Medulla oblongata (tissue), 1 donor: ENCODE results near the gene LEFTY2.
"Not testable (repeated sequence)": the region's sequence is repeated elsewhere in the genome, so short reads cannot be mapped to it uniquely, and the experiment has no call there.

ENCODE experiments used
- DNase-seq: peaks from one replicate; pipeline ENCODE4 v3.0.0-alpha.2; 2015; ENCODE audit errors: extremely low spot score

The LEFTY2 gene

GRCh38 chr1:225941187-225941941 is at the start of gene LEFTY2:
LEFTY2 (minus strand) TSS chr1:225941220; CDS start chr1:225941140, 80 bp downstream.
- DNase-seq: no peak

DNA sequence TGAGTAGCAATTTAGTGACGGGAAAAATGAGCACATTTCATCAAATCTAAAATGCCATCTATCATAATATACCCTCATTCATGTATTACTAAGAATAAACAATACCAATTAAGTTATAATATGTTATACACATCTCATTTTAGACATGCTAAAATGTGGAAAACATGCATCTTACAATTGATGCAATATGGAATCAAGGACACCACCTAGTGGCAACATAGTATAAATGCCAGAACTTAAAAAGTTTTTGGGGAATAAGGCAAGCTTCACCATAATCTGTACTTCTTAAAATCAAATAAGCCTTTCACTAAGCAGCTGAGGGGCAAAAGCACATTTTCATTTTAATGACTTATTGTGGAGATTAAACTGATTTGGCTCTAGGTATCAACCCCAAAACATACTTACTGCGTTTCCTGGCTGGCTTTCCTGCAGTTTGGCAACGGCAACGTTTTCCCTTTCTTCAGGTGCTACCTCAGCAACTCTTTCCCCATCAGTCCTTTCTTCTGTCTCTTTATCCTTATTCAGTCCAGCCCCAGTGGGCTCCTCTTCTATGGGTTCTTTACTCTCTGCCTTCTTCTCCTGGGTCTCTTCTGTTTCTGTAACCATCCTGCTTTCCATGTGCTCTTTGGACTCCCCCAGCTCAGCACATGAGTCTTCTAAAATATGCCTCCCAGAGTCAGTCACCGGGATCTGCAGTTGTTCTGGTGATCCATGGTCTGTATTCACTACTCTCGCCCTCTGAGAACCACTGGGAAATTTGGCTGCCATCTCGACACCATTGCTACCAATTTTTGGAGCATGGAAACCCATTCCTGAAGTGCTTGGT is 46.7 kb upstream of the LEFTY2 start:
- peak; percentile 64 for DNase-seq

GRCh38 chr1:225981714-225982113 is 40.7 kb upstream of the LEFTY2 start:
- no peak for DNase-seq

DNA sequence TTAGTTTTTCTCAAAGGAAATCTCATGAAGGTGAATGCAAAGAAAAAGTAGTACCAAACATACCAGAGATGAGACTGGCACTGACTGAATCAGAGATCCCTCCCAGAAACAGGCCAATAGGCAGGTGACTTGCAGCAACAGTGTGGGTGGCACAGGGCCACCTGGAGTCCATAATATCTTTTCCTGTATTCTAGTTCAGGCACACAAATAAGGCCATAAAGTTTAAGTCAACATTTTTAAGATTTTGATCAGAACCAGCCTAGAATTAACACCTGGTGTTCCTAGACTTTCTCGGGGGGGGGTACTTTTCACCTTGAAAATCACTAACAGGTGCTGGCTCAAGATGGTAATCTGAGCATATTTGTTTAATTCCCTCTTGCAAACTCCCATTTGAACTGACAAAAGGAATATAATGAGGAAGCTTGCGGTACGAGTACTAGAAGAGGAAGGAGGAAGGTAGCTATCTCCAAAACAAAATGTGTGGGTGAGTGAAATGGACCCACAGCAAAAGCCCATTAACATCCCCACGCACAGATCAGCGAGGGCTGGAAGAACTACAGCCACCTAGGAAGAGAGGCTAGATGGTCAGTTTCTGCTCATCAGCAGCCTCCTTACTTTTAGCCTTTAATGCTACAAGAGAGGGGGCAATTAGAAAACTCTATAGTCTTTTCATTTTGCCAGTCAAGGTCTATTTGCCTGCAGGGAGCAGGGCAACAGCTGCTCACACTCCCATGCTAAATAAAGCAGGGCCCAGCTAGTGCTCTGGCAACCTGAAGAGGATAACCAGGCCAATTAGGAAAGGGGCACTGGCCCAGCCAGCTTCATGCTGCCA is 39.2 kb upstream of the LEFTY2 start:
- no peak for DNase-seq

GRCh38 chr1:225979421-225979820 is 38.4 kb upstream of the LEFTY2 start:
- DNase-seq: no peak

GRCh38 chr1:225977937-225978748 is 37.1 kb upstream of the LEFTY2 start:
- DNase-seq: no peak

DNA sequence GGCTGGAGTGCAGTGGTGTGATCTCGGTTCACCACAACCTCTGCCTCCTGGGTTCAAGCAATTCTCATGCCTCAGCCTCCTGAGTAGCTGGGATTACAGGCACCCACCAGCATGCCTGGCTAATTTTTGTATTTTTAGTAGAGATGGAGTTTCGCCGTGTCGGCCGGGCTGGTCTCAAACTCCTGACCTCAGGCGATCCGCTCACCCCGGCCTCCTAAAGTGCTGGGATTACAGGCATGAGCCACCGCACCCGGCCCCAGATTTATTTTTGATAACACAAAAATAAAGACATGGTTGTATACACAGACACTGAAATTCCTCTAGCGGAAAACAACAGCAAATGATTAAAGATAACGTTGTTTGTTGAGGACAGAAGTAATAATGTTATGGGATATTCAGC is 34.1 kb upstream of the LEFTY2 start:
- DNase-seq: not testable (repeated sequence)

GRCh38 chr1:225974454-225974853 is 33.4 kb upstream of the LEFTY2 start:
- no peak for DNase-seq

- no peak for DNase-seq
These were observed 32.1 kb upstream of the LEFTY2 start for GRCh38 chr1:225973158-225973557.

- DNase-seq: no peak
These were observed 31.5 kb upstream of the LEFTY2 start for GRCh38 chr1:225972344-225973152.

DNA sequence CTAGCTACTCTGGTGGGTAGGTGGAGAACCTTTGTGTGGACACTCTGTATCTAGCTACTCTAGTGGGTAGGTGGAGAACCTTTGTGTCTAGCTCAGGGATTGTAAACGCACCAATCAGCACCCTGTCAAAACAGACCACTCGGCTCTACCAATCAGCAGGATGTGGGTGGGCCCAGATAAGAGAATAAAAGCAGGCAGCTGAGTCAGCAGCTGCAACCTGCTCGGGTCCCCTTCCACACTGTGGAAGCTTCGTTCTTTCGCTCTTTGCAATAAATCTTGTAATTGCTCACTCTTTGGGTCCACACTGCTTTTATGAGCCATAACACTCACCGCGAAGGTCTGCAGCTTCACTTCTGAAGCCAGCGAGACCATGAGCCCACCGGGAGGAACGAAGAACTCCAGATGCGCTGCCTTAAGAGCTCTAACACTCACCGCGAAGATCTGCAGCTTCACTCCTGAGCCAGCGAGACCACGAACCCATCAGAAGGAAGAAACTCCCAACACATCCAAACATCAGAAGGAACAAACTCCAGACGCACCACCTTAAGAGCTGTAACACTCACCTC is 29.7 kb upstream of the LEFTY2 start:
- not testable (repeated sequence) for DNase-seq

GRCh38 chr1:225969751-225970150 is 28.7 kb upstream of the LEFTY2 start:
- DNase-seq: not testable (repeated sequence)

DNA sequence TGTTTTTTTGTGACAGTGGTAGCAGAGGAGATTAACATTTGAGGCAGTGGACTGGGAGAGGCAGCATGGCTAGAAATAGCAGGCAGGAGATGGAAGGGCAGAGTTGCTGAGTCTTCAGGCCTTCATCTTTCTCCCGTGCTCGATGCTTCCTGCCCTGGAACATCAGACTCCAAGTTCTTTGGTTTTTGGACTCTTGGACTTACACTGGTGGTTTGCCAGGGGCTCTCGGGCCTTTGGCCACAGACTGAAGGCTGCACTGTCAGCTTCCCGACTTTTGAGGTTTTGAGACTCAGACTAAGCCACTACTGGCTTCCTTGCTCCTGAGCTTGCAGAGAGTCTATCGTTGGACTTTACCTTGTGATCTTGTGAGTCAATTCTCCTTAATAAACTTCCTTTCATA is 24.2 kb upstream of the LEFTY2 start:
- no peak for DNase-seq

DNA sequence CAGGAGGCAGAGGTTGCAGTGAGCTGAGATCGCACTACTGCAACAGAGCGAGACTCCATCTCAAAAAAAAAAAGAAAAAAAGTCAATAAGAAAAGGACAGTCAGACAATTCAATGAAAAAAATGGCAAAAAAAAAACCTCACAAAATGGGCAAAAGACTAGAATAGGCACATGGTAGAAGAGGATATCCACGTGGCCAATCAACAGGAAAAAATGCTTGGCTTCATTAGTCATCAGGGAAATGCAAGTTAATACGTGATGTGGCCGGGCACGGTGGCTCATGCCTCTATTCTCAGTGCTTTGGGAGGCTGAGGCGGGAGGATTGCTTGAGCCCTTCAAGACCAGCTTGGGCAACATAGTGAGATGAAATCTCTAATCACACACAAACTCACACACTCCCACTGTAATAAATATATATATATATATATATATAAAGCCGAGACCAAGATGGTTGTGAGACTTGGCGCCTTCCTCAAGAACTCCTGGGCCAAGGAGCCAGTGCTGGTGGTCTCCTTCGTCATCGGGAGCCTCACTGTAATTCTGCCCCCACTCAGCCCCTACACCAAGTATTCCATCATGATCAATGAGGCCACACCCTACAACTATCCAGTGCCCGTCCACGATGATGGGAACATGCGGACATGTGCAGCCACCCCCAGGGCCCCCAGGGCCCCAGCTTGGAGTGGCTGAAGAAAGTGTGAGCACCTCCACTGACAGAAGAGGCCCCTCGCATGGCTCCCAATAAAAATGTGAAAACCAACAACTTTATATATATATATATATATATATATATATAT is 22.9 kb upstream of the LEFTY2 start:
- DNase-seq: no peak

DNA sequence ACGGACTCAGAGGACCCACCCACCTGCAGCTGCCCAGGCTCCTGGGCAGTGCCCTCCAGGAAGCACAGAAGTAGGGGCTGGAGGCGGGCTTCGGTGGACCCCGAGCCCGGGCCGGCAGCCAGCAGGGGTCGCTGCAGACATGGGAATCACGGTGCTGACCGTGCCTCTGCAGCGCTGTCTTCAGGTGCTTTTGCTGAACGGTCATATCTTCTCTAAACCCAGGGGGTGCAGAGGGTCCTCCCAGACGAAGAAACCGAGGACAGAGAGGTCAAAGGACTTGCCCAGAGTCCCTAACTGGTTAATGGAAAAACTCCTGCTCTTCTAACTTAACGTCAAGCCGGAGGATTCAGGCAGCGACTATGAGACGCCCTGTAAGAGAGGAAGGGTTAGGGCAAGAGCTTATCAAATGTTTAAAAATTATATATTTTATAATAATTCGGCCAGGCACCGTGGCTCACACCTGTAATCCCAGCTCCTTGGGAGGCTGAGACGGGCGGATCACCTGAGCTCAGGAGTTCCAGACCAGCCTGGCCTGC is 21.5 kb upstream of the LEFTY2 start:
- no peak for DNase-seq

- DNase-seq: no peak
These were observed 20.8 kb upstream of the LEFTY2 start for GRCh38 chr1:225961659-225962439.

DNA sequence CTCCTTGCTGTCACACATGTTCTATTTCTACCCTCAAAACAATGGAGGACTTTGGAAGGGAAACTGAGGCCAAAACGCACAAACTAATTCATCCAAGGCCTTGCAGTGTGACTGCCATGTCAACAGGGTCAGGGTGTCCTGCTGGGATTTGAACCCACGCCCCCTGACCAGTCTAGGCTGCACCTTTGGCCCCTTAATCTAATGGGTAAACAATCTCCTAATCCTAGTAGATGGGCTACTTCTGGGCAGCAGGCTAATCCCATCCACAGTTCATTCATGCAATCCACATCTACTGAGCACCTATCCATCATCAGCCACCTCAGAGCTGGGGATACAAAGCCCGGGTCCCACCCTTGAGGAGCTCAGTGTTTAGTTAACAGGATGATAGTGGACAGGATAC is 17.0 kb upstream of the LEFTY2 start:
- no peak for DNase-seq

DNA sequence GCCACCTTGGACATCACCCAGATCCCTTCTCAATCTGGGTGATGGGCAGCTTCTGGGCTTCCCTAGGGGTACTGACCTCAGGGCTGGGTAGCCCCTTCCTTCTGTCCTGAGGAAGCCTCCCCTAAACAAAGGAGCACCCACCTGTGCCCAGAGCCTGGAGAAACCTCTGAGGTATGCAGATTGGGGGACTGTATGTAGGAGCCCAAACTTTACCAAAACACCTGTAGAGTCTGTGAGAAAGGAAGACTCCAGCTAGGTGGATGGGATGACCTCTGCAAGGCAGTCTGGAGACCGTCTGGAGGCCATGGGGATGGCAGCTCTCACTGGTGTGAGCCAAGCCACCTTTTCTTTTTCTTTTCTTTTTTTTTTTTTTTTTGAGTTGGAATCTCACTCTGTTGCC is 13.7 kb upstream of the LEFTY2 start:
- no peak for DNase-seq
